ENCODE results near the gene ADCY7.
"Not testable (repeated sequence)": the region's sequence is repeated elsewhere in the genome, so short reads cannot be mapped to it uniquely, and the experiment has no call there.

The ADCY7 gene

GRCh38 chr16:50266337-50267091, at the start of gene ADCY7:
Gene ADCY7, plus strand, starts transcription at chr16:50266551. Its CDS starts 21,629 bp downstream, at chr16:50288180.
- DNase-seq, result no peak

DNA sequence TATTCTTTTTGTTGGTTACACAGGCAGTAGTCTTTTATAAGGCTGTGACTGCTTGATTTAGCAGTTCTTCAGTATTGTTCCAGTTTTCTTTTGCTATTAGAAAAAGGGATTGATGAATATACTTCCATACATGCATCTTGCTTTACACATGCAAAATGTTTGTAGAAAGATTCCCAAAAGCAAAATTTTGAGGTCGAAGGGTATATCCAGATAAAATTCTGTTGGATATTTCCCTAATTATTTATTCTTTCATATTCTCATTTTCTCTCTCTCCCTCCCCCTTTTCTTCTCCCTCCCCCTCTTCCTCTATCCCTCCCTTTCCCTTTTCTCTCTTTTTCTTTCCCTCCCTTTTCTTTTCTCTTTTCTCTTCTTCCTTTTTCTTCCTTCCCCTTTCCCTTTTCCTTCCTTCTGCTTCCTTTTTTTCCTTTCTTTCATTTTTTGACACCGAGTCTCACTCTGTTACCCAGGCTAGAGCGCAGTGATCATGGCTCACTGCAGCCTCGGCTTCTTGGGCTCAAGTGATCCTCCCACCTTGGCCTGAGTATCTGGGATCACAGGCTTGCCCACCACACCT, 46.9 kb upstream of the ADCY7 start:
- DNase-seq, result no peak

GRCh38 chr16:50224286-50224685, 42.1 kb upstream of the ADCY7 start:
- no peak for DNase-seq

GRCh38 chr16:50227120-50227519, 39.2 kb upstream of the ADCY7 start:
- no peak for DNase-seq

- no peak for DNase-seq
Measured at GRCh38 chr16:50227665-50228064, 38.7 kb upstream of the ADCY7 start.

DNA sequence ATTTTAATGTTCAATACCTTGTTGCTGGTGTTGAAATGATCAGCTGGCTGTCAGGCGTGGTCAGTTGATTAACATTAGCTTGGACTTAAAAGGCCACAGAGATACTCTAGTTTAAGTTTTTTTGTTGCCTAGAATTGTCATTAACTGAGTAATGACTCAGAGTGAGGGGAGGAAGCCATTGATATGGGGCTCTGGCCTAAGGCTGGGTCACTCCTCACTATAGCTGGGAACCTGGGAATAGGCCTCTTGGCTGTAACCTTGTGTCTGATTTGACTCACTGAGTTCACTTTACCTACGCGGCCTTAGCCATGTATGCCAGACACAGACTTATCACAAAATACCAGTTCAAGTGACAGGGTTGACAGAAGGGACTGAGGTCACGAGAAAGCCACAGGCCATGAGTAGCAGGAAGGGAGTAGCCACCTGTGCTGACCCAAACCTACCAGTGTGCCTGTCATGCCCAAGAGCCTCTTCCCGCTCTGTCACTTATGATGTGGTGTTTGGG, 37.9 kb upstream of the ADCY7 start:
- no peak for DNase-seq

DNA sequence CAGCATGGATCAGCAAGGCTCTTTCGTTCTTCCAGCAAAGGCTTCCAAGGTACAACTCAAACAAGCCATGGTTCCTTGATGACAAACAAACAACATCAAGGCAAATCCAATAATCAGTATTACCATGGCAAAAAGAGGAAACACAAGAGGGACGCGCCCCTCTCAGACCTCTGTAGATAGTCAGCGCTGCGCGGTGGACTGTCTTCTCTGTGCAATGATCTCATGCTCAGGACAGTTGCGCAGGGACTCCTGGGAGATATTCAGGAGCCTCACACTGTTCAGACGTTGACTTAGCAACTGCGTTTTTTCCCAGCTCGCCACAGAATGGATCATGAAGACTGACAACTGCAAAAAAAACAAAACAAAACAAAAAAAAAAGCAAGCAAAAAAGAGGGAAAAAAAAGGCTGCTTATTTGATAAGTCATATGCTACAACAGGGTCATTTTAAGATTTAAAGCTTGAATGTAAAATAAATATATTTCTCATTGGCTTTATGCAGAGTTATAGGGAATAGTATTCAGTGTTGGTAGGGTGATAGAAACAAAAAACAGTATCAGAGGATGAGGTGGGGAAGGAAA, 37.1 kb upstream of the ADCY7 start:
- no peak for DNase-seq

DNA sequence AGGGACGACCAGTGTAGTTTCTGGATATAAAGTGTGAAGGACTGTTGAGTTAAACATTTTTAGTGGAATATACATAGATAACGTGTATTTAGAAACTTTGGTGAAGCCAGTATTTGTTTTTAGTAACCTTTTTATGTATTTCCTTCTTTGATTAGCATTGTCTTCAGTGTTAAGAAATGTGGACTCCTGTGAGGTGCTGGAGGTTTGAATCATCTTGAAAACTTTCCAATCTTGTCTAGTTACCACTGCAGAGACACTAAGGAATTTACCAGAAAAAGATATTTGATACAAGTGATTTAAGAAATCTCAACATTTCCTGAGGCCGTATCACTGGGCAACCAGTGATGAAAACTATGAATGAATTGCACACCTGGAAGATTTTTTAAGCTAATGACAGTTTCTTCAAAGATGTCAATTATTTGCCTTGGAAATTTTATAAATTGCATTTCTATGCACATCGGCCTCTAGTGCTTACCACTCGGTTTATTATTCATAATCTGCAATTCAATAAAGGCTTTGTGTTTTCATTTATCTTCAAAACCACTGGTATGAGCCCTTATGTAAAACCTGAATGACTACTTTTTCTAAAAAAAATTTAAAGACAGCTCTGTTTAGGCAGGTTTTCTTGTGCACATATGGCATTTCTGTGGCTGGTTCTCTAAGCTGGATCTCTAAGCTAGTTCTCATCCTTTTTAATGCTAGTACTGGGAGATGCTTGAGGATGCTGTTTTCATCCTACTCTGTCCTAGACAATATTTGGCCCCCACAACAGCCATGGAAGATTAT, 31.4 kb upstream of the ADCY7 start:
- no peak for DNase-seq

- DNase-seq, result no peak
Measured at GRCh38 chr16:50235581-50235980, 30.8 kb upstream of the ADCY7 start.

- DNase-seq, result no peak
Measured at GRCh38 chr16:50238314-50238713, 28.0 kb upstream of the ADCY7 start.

DNA sequence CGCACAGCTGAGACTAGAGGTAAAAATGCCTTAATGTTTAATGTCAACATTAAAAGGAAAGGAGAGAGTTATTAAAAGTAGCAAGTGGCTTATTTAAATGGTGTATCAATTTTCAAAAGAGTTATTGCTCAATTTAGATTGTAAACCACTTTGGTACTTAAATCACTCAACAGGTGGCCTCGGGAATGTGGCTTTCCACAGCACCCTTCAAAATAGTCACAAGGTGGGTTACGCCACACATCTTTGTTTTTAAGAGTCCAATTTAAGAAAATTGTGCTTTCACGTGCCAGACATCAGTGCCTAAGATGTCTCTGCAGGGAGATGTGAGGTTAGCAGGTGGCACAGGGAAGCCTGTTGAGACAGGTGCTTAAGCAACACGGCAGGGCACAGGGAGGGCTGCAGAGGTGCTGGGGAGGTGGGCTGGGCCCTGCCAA, 27.5 kb upstream of the ADCY7 start:
- DNase-seq, result no peak

GRCh38 chr16:50243024-50243423, 23.3 kb upstream of the ADCY7 start:
- DNase-seq, result not testable (repeated sequence)

- no peak for DNase-seq
Measured at GRCh38 chr16:50244140-50244503, 22.2 kb upstream of the ADCY7 start.

GRCh38 chr16:50244504-50245416, 21.6 kb upstream of the ADCY7 start:
- DNase-seq, result no peak

GRCh38 chr16:50245417-50246298, 20.7 kb upstream of the ADCY7 start:
- no peak for DNase-seq

DNA sequence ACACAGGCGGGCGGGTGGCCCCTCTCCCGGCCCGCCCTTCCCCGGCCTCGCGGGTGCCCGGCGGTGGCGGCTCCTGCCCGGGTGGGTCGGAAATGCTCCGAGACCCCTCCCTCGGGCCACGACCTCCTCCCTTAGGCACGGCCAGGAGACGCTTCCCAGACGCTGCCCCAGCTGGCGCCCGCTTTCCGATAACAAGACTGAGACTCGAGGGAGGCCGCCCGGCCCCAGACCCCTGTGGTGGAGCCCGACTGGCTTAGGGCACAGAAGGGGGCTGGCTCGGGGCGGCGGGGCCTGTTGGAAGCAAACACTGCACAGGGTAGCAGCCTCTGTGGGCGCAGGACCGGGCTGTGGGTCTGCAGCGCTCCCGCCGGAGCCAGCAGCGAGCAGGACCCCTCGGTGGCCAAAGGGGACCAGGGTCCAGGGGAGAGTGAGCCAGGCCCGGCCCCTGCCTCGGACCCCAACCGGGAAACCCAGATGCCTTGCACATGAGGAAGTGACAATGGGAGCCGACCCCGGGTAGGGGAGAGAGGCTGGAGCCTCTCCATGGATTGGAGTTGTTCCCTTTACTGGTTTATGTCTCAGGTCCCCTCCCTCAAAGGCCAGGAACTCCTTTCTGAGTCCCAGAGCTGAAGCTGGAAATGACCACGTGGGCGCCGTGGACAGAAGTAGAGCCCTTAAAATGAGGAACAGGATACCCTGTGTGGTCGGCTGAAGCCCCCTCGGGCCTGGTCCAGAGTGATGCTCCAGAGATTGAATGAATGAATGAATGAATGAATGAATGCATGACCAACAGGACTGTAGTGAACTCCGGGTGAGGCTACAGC, 19.8 kb upstream of the ADCY7 start:
- DNase-seq, result no peak

DNA sequence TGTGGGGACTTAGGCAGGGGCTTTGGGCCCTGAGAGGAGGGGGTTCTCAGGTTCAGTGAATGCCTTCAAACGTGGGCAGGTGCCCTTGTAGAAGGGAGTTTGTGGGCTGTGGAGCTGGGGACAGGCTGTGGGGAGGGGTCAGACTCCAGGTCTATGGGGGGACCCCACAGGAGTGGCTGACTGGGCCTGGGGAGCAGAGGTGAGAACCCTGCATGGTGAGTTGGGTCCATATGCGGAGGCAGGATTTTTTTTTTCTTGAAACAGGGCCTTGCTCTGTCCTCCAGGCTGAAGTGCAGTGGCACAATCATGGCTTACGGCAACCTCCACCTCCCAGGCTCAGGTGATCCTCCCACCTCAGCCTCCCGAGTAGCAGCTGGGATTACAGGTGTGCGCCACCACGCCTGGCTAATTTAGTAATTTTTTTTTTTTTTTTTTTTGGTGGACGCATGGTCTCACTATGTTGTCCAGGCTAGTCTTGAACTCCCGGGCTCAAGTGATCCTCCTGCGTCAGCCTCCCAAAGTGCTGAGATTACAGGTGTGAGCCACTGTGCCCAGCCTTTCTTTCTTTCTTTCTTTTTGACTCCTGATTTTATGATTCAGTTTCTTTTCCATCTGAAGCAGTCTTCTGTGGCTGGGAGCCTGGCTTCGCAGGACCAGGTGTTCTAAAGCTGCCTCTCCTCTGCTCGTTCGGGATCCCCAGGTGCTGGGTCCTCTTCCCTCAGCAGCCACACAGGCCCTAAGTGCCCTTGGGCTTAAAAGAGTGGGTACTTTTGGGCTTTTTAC, 19.0 kb upstream of the ADCY7 start:
- DNase-seq, result no peak

- no peak for DNase-seq
Measured at GRCh38 chr16:50247906-50248608, 18.3 kb upstream of the ADCY7 start.

DNA sequence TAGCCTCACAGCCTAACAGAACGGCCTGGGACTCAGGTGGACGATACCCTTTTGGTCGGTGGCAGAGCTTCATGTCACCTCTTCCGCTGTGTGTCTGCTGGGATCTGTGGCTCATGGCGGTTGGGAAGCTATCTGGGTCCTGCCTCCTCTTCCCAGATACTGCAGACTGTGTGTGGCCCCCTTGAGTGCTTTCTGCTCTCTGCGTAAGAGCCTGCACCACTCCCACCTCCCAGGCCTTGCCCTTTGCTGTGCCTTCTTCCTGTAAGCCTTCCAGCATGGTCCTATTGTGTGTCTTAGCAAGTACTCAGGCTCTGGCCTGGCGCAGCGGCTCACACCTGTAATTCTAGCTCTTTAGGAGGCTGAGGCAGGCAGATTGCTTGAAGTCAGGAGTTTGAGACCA, 17.5 kb upstream of the ADCY7 start:
- DNase-seq, result no peak
